Breast epithelium (tissue), 4 donors: Measurements from ENCODE around the gene UFC1. TPM values are rescaled to one million over a fixed set of nuclear protein-coding genes. Genes with fewer than 3 reads are reported as not detected.

Source experiments
- DNase-seq, 2 donors: peaks; one replicate each; pipeline ENCODE4 v3.0.0-alpha.2; 2019; ENCODE audit warnings: low spot score in 2 of 2
- H3K27ac ChIP-seq, 2 donors: fragments of 200-600 bp; sonication (generic) in 1 of 2; one replicate each; pipeline ENCODE4 v1.5.1; 2016 to 2019; ENCODE audit warnings: mild to moderate bottlenecking in 1 of 2
- H3K27me3 ChIP-seq, 2 donors: fragments of 200-600 bp; sonication (generic) in 1 of 2; one replicate each; pipeline versions ENCODE4 v1.5.1 to v1.6.0; 2017 to 2019; ENCODE audit warnings: control low read depth in 1 of 2, mild to moderate bottlenecking in 1 of 2
- H3K36me3 ChIP-seq: fragments of 200-600 bp; one replicate; pipeline ENCODE4 v1.5.1; 2019
- H3K4me1 ChIP-seq, 2 donors: fragments of 200-600 bp; sonication (generic); one replicate each; pipeline ENCODE4 v1.5.1; 2016 to 2019; ENCODE audit warnings: control low read depth in 1 of 2
- H3K4me3 ChIP-seq, 3 donors: fragments of 200-600 bp; sonication (generic); 1 replicate in 2 of 3; 2 replicates in 1 of 3; pipeline ENCODE4 v1.5.1; 2016 to 2019; ENCODE audit warnings: mild to moderate bottlenecking in 3 of 3, moderate library complexity in 2 of 3
- H3K9me3 ChIP-seq, 2 donors: fragments of 200-600 bp; sonication (generic) in 1 of 2; one replicate each; pipeline ENCODE4 v1.5.1; 2016 to 2019; ENCODE audit warnings: control low read depth in 1 of 2
- POLR2A ChIP-seq: fragments of 450-650 bp; IDR thresholded peaks from one replicate; pipeline ENCODE4 v1.6.1; 2016; ENCODE audit warnings: antibody characterized with exemption, mild to moderate bottlenecking, moderate library complexity
- POLR2AphosphoS5 ChIP-seq, 3 donors: sonication (generic); formaldehyde crosslinking; IDR thresholded peaks; one replicate each; pipeline ENCODE4 v1.6.1; 2017; ENCODE audit warnings: antibody characterized with exemption in 3 of 3
- intact Hi-C: fragments of 100-400 bp; cut with DNase I; formaldehyde crosslinking; loops from one replicate; pipeline ENCODE4 v1.15.1; 2023; ENCODE audit warnings: low total_unique reads
- total RNA-seq, 3 donors: library from RNA; depleted of rRNA; stranded (reverse); fragments of >200 nt; gene quantifications; one replicate each; pipeline ENCODE4 v1.1.0, GENCODE V29; 2016
- TF ChIP-seq, protein P1 (sequence below), 3 donors: fragments of 450-650 bp; IDR thresholded peaks; one replicate each; pipeline ENCODE4 v1.5.1; 2016 to 2017; ENCODE audit warnings: antibody characterized with exemption in 3 of 3, mild to moderate bottlenecking in 3 of 3, moderate library complexity in 3 of 3

The UFC1 gene
- total RNA-seq, 3 donors from 2014 or later: 76.0 to 90.3 (median 87.5) TPM

DNA sequence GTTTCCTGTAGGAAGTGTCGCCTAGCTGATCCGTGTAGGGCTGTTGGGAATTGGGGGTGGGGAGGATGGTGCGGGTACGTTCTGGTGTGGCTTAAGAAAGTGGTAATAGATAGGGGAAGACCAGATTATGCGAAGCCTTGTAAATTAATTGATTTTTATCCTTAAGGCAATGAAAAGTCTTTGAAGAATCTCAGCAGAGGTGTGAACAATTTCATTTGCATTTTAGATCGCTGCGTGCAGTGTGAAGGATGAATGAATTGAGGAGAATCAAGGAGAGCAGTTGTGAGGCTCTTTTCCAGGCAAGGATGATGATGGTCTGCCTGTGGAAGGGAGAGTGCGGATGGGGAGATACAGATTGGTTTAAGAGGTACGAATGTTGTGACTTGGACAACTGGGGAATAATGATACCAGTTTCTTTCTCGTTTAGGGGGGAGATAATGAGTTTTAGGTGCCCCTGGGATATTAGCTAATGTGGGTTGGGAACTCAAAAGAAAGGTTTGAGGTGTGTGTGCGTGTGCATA is 20.5 kb upstream of the UFC1 start:
- no peaks in the 10 kb centered on the region for H3K27me3 ChIP-seq
- TF ChIP-seq POLR2AphosphoS5 (IDR thresholded peaks at IDR 0.05) (no peak), POLR2A (no peak)
- TF ChIP-seq, protein P1, sequence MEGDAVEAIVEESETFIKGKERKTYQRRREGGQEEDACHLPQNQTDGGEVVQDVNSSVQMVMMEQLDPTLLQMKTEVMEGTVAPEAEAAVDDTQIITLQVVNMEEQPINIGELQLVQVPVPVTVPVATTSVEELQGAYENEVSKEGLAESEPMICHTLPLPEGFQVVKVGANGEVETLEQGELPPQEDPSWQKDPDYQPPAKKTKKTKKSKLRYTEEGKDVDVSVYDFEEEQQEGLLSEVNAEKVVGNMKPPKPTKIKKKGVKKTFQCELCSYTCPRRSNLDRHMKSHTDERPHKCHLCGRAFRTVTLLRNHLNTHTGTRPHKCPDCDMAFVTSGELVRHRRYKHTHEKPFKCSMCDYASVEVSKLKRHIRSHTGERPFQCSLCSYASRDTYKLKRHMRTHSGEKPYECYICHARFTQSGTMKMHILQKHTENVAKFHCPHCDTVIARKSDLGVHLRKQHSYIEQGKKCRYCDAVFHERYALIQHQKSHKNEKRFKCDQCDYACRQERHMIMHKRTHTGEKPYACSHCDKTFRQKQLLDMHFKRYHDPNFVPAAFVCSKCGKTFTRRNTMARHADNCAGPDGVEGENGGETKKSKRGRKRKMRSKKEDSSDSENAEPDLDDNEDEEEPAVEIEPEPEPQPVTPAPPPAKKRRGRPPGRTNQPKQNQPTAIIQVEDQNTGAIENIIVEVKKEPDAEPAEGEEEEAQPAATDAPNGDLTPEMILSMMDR (IDR thresholded peaks at IDR 0.05): no peak
- intact Hi-C loops: no loop called here
- H3K4me1 ChIP-seq: peaks cover 0 to 15% of the 10 kb centered on the region in 2 donors
- H3K9me3 ChIP-seq: no peaks in the 10 kb centered on the region
- DNase-seq: no peak
- peak overlapping the region; percentile 96 for H3K27ac ChIP-seq
- H3K36me3 ChIP-seq: no peaks in the 10 kb centered on the region
- peak overlapping the region; percentile 82 to 84 (median 84) for H3K4me3 ChIP-seq

DNA sequence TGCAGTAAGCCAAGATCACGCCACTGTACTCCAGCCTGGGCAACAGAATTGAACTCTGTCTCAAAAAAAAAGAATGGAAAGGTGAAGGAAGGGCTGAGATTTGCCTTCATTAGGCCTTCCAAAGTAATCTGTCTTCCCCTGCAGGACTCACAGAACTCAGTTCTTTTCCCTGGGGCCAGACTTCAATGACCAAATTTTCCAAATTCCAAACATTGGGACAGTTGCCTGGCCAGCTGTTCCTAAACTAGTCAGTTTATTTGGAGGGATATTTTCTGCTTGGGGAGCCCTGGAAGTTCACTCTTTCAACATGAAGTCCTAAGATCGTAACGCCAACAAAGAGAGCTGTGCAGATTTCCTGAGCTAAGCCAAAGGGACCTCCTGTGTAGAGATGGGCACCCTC is 15.9 kb upstream of the UFC1 start:
- no peaks in the 10 kb centered on the region for H3K36me3 ChIP-seq
- H3K27me3 ChIP-seq: no peaks in the 10 kb centered on the region
- H3K4me1 ChIP-seq: peaks cover 0 to 6% of the 10 kb centered on the region in 2 donors
- H3K27ac ChIP-seq: no peak overlapping the region
- TF ChIP-seq, protein P1 (IDR thresholded peaks at IDR 0.05): no peak
- TF ChIP-seq POLR2AphosphoS5 (IDR thresholded peaks at IDR 0.05): no peak
- no peak for TF ChIP-seq POLR2A
- no peaks in the 10 kb centered on the region for H3K9me3 ChIP-seq
- no peak overlapping the region for H3K4me3 ChIP-seq
- no peak for DNase-seq
- intact Hi-C loops: no loop called here

DNA sequence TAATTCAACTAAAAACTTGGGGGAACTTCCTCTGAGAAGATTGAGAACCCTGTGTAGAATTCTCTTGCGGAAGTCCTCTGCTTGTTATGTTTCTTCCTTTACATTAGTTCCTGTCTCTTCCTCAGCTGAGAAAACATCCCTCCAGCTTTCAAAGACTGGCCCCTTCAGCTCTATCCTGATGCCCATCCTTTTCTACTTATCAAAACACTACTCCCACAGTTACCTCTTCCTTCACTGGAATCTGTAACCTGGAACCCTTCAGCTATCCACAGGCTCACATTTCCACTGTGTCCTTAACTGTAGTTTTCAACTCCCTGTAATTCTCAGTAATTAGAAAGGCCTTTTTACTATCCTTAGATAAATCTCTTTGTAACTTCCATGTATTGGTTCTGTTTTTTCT is 15.3 kb upstream of the UFC1 start:
- Histone ChIP-seq H3K4me1 (peaks cover 0 to 6% of the 10 kb centered on the region in 2 donors), H3K27ac (no peak overlapping the region), H3K4me3 (no peak overlapping the region), H3K27me3 (no peaks in the 10 kb centered on the region), H3K36me3 (no peaks in the 10 kb centered on the region), H3K9me3 (no peaks in the 10 kb centered on the region)
- DNase-seq: no peak
- TF ChIP-seq, protein P1 (IDR thresholded peaks at IDR 0.05): no peak
- TF ChIP-seq POLR2A (no peak), POLR2AphosphoS5 (IDR thresholded peaks at IDR 0.05) (no peak)
- intact Hi-C loops: no loop called here

DNA sequence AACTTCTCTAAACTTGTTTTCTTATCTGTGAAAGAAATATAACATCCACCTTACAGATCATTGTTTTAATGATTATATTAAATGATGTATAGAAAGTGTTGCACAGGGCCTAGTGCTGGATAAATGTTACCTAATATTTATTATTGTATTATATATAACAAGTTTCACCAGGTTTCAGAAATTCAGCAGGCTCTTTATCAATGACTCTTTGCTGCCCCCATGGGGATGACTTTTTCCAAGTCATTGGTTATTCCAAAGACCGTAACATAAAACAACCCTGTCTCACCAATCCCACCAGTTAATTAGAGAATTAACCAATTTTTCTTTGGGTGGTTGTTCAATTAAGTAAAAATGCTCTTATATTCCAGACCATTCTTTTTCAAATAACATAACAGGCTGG is 14.0 kb upstream of the UFC1 start:
- no peaks in the 10 kb centered on the region for H3K27me3 ChIP-seq
- no peak for DNase-seq
- TF ChIP-seq, protein P1 (IDR thresholded peaks at IDR 0.05): peak; percentile 12 to 22 (median 12)
- no peak for TF ChIP-seq POLR2A
- intact Hi-C loops: no loop called here
- H3K9me3 ChIP-seq: no peaks in the 10 kb centered on the region
- H3K4me3 ChIP-seq: no peak overlapping the region
- H3K4me1 ChIP-seq: no peaks in the 10 kb centered on the region
- H3K36me3 ChIP-seq: no peaks in the 10 kb centered on the region
- H3K27ac ChIP-seq: no peak overlapping the region

DNA sequence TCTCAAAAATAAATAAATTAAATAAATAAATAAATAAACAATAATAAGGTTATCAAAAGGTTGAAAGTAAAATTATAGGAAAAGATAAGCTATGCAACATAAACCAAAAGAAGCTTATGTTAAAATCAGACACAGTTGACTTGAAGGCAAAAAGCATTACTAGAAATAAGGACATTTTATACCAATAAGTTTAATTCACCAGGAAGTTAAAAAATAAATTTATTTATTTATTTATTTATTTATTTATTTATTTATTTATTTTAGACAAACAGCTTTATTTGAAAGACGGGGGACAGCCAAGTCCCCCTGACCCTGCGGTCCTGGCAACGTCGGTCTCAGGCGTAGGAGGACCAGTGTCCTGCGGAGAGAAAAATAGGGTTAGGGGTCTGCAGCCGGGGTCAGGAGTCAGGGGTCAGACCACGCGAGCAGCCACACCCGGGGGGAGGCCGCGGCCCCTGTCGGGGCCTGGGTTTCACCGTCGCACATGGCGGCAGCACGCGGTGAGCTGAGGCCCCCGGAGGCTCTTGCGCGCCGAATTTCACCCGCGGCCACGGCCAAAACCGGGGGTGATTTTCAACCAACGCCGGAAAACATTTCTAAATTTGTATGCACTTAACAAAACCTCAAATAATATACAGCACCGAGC is 12.9 kb upstream of the UFC1 start:
- no peak for DNase-seq
- Histone ChIP-seq H3K4me1 (no peaks in the 10 kb centered on the region), H3K4me3 (no peak overlapping the region), H3K27me3 (no peaks in the 10 kb centered on the region), H3K36me3 (no peaks in the 10 kb centered on the region), H3K27ac (no peak overlapping the region), H3K9me3 (no peaks in the 10 kb centered on the region)
- intact Hi-C loops: no loop called here
- TF ChIP-seq POLR2AphosphoS5 (IDR thresholded peaks at IDR 0.05): no peak
- TF ChIP-seq, protein P1 (IDR thresholded peaks at IDR 0.05): no peak
